ENCODE data around the gene ITSN1.
"Not testable (repeated sequence)": the region's sequence is repeated elsewhere in the genome, so short reads cannot be mapped to it uniquely, and the experiment has no call there.

Gene ITSN1

GRCh38 chr21:33682992-33683627 is 40.8 kb downstream of the ITSN1 start:
- peak; percentile 99 for DNase-seq (ENCODE audit: low read depth)

GRCh38 chr21:33684068-33684467 is 41.8 kb downstream of the ITSN1 start:
- peak; percentile 16 for DNase-seq (ENCODE audit: low read depth)

GRCh38 chr21:33684923-33685560 is 42.7 kb downstream of the ITSN1 start:
- DNase-seq (ENCODE audit: low read depth): peak; percentile 65

GRCh38 chr21:33685613-33686197 is 43.4 kb downstream of the ITSN1 start:
- DNase-seq (ENCODE audit: low read depth): peak; percentile 63

DNA sequence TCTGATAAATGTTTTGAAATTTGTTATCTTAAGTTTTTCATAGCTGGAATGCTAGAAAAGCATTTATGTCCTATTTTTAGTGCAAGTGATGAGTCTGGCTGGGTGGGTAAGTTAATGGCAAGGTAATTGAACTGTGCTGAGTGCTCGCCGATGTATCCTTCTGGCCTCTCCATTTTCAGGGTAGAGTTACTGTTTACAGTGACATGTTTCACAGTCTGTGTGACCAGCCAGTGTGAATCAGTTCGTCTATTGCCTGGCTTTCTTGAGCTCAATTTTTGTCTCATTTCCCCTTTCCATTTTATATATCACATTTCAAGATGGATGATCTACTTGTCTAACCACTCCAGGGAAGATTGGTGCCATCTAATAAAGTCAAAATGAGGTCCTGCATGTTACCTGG is 44.1 kb downstream of the ITSN1 start:
- DNase-seq (ENCODE audit: low read depth): no peak

DNA sequence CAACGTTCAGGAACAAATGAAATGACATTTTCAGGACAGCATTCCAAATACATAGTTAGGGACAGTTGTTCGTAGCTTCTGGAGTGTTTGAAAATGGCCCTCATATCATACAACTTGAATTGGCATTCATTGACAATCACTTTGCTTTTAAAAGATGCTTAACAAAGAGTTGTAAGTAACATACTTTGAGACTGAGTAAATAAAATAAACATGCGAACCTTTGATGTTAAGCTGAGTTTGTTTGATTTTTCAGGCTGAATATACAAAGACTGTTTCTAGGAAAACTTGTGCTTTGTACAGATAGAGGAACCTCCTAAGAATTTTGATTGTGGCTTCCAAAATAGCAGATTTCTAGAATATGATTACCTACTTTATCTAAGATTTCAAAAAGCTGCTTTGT is 45.3 kb downstream of the ITSN1 start:
- no peak for DNase-seq (ENCODE audit: low read depth)

DNA sequence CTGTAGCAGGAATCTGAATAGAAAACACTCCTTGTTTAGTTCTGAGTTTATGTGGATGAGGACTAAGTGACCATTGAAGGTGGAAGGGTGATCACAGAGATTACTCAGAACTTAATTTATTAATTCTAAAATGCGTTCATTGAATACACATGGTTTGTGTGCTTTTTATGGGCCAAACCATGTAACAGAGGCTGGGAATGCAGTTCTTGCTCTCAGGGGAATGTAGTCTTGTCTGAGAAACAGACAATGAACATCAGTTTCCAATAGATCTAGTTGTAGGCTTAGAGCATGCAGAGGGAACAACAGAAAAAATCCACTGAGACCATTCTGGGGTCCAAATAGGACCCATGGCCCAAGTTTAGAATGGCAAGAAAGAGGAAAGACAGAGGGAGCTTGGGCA is 46.1 kb downstream of the ITSN1 start:
- DNase-seq (ENCODE audit: low read depth): no peak

GRCh38 chr21:33690874-33691273 is 48.6 kb downstream of the ITSN1 start:
- no peak for DNase-seq (ENCODE audit: low read depth)

- DNase-seq (ENCODE audit: low read depth): peak; percentile 49
Observed at GRCh38 chr21:33691945-33692603, 49.8 kb downstream of the ITSN1 start.

DNA sequence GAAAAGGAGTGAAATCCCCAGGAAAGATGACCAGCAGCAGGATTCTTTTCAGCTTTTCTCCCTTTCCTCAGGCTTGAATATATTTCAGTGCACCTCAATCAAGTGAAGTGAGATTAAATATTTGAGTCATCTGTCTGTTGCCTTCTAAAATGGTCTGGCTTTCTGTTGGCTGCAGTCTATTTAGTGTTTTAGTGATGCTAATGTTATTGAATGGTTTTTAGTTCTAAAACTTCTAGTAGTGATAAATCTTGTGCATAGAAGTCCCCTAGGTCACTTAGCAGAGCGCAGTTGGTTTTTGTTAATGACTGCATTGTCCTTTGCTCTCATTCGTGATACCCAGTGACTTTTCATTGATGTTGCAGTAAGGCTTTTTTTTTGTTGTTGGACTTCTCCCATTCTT is 53.5 kb downstream of the ITSN1 start:
- peak; percentile 20 for DNase-seq (ENCODE audit: low read depth)

DNA sequence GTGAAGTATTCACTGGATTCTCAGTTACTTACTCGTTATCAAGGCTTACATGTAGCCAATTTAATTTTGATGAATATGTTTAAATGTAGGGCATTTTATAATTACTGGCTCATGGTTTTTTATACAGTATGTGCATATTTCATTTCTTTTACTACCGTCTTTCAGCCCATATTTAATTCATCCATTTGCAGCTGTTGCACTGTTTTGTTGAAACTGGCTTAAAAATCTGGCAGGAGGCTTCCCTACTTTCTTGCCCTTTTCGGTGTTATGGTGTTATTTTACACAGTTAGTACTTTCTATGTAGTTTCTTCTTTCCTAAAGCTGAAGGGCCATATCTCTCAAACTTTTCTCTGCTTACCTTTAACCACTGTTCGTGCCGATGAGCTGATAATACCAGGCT is 54.2 kb downstream of the ITSN1 start:
- no peak for DNase-seq (ENCODE audit: low read depth)

GRCh38 chr21:33698087-33698860 is 56.0 kb downstream of the ITSN1 start:
- no peak for DNase-seq (ENCODE audit: low read depth)

DNA sequence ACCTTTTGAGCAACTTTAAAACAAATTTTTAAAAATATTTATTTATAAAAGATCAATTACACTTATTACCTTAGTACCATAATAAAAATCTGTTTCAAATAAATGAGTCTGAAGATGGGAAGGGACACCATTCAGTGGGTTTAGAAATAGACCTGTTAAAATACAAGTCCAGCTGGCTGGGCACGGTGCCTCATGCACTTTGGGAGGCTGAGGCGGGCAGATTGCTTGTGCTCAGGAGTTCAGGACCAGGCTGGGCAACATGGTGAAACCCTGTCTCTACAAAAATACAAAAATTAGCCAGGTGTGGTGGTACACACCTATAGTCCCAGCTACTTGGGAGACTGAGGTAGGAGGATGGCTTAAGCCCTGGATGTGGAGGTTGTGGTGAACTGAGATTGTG is 57.0 kb downstream of the ITSN1 start:
- no peak for DNase-seq (ENCODE audit: low read depth)

DNA sequence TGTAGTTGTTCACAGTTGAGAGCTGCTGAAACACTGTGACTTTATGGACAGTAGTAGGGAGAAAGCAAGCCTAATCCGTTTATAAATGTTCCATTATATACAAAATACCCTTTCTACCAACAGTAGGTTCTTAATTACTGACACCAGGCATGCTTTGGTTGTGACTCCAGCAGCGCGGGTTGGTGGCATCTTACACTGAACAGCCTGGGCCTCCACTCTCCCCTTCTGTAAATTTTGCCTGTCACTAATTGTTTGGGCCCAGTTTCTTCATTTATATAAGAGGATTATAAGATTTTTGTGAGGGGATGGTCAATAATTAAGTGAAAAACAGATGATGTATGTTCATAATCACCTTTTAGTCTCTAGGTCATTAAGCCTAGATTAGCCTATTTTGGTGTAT is 58.2 kb downstream of the ITSN1 start:
- DNase-seq (ENCODE audit: low read depth): no peak

GRCh38 chr21:33703750-33704606 is 61.7 kb downstream of the ITSN1 start:
- DNase-seq (ENCODE audit: low read depth): no peak

GRCh38 chr21:33707846-33708245 is 65.5 kb downstream of the ITSN1 start:
- no peak for DNase-seq (ENCODE audit: low read depth)

- no peak for DNase-seq (ENCODE audit: low read depth)
Observed at GRCh38 chr21:33708874-33709273, 66.6 kb downstream of the ITSN1 start.

- DNase-seq (ENCODE audit: low read depth): no peak
Observed at GRCh38 chr21:33712022-33712803, 69.9 kb downstream of the ITSN1 start.

DNA sequence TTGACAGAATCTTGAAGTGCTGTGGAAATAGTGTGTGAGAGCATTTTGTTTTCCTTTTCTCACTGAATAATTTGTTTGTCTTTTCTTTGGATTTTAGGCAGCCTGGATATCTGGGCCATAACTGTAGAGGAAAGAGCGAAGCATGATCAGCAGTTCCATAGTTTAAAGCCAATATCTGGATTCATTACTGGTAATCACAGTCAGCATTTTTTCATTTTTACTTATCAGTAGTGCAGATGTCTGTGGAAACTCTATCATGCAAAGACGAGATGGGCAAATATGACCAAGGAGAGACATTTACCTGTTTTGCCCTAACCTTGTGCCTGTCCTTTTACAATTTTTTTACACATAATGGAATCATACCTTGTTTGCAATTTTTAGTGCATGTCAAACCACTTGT is 78.8 kb downstream of the ITSN1 start:
- no peak for DNase-seq (ENCODE audit: low read depth)

- not testable (repeated sequence) for DNase-seq (ENCODE audit: low read depth)
Observed at GRCh38 chr21:33729139-33729538, 86.8 kb downstream of the ITSN1 start.

DNA sequence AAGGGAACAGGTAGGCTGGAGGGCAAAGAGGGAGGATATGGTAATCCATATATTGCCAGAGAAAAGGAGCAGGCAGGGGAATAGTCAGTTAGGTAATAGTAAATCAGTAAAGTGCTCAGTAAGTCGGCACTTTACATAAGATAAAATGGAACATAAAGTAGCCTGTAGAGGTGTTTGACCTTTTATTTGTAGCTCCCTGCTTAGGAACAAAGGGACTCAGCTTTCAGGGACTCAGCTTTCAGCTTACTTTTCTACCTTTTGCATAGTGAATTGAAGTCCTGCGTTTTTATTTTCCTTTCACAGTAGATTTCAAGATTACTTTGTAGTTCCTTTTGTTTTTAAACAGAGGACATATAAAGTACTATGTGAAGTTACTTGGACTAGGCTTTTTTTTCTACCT is 87.3 kb downstream of the ITSN1 start:
- no peak for DNase-seq (ENCODE audit: low read depth)
